IPS-20b (cell line): Measurements from ENCODE around the gene EPB41L4A.

ENCODE experiments used
- H3K27ac ChIP-seq: one replicate; pipeline ENCODE4 v1.5.1; 2013; ENCODE audit warnings: low read length
- H3K27me3 ChIP-seq: 2 replicates; pipeline ENCODE4 v1.6.1; 2013; ENCODE audit warnings: mild to moderate bottlenecking, low read length, inconsistent platforms; ENCODE audit not compliant: insufficient read depth
- H3K36me3 ChIP-seq: 2 replicates; pipeline ENCODE4 v1.6.1; 2013; ENCODE audit warnings: low read depth, mild to moderate bottlenecking, inconsistent platforms, low read length, moderate library complexity; ENCODE audit not compliant: insufficient read depth
- H3K4me1 ChIP-seq: 2 replicates; pipeline ENCODE4 v1.6.1; 2013; ENCODE audit warnings: mild to moderate bottlenecking, control low read depth, inconsistent platforms, low read length, moderate library complexity; ENCODE audit not compliant: insufficient read depth
- H3K4me3 ChIP-seq: 2 replicates; pipeline ENCODE4 v1.5.1; 2013; ENCODE audit warnings: mild to moderate bottlenecking, low read length, inconsistent platforms
- H3K9ac ChIP-seq: 2 replicates; pipeline ENCODE4 v1.6.1; 2013; ENCODE audit warnings: low read depth, mild to moderate bottlenecking, inconsistent platforms, low read length, moderate library complexity
- H3K9me3 ChIP-seq: 2 replicates; pipeline ENCODE4 v1.6.1; 2013; ENCODE audit warnings: mild to moderate bottlenecking, low read depth, low read length, inconsistent platforms; ENCODE audit not compliant: insufficient read depth

EPB41L4A gene

GRCh38 chr5:112201141-112201540, 217.9 kb downstream of the EPB41L4A start:
- H3K27ac ChIP-seq: no peak overlapping the region
- H3K27me3 ChIP-seq: no peaks in the 10 kb centered on the region
- H3K36me3 ChIP-seq: no peaks in the 10 kb centered on the region
- H3K9me3 ChIP-seq: no peaks in the 10 kb centered on the region
- no peak overlapping the region for H3K4me3 ChIP-seq
- H3K4me1 ChIP-seq: peaks cover 18% of the 10 kb centered on the region
- H3K9ac ChIP-seq: no peak overlapping the region

- peaks cover 12% of the 10 kb centered on the region for H3K4me1 ChIP-seq
- no peaks in the 10 kb centered on the region for H3K27me3 ChIP-seq
- H3K9me3 ChIP-seq: no peaks in the 10 kb centered on the region
- H3K4me3 ChIP-seq: no peak overlapping the region
- no peaks in the 10 kb centered on the region for H3K36me3 ChIP-seq
- H3K9ac ChIP-seq: no peak overlapping the region
- no peak overlapping the region for H3K27ac ChIP-seq
Observed at GRCh38 chr5:112200131-112200530, 218.9 kb downstream of the EPB41L4A start.

DNA sequence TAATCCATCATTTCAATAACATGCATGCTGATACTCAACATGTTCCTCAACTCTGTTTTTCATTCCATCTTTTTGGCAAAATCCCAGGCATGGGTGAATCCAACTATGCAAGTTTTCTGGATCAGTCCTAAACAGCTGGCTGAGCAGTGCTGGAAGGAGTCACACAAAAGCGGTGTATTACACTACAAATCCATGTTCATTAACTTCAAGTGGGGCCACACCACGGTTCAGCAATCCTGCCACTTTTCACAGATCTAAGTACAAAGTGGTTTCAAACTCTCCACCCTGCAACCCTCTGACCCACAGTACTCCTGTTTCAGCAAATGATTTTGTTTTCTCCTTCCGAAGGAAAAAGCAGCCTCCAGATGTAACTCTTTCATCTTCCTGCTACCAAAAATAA, 222.5 kb downstream of the EPB41L4A start:
- H3K4me3 ChIP-seq: no peak overlapping the region
- H3K9ac ChIP-seq: no peak overlapping the region
- H3K27me3 ChIP-seq: no peaks in the 10 kb centered on the region
- no peaks in the 10 kb centered on the region for H3K9me3 ChIP-seq
- H3K4me1 ChIP-seq: no peaks in the 10 kb centered on the region
- H3K27ac ChIP-seq: no peak overlapping the region
- no peaks in the 10 kb centered on the region for H3K36me3 ChIP-seq

GRCh38 chr5:112195924-112196323, 223.2 kb downstream of the EPB41L4A start:
- no peaks in the 10 kb centered on the region for H3K4me1 ChIP-seq
- H3K9ac ChIP-seq: no peak overlapping the region
- H3K36me3 ChIP-seq: no peaks in the 10 kb centered on the region
- H3K27ac ChIP-seq: no peak overlapping the region
- H3K4me3 ChIP-seq: no peak overlapping the region
- no peaks in the 10 kb centered on the region for H3K9me3 ChIP-seq
- no peaks in the 10 kb centered on the region for H3K27me3 ChIP-seq

DNA sequence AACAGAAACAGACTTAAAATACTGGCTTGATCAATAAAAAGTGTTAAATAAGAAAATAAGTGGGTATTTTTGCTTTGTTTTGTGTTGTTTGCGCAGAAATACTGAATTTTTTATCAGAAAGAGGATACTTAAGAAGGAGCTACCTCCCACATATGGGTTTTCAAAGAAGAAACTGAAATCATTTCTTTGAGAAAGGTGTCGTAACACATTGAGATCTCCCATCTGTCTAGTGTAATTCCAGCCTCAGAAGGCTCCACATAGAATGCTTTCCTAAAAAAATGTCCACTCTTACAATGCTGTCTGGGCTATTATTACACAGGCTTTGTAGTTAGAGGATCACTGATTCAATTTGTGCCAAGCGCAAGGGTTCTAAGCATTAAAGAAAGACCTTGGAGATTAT, 226.2 kb downstream of the EPB41L4A start:
- Histone ChIP-seq H3K4me1 (no peaks in the 10 kb centered on the region), H3K9ac (no peak overlapping the region), H3K4me3 (no peak overlapping the region), H3K36me3 (no peaks in the 10 kb centered on the region), H3K27me3 (no peaks in the 10 kb centered on the region), H3K9me3 (no peaks in the 10 kb centered on the region), H3K27ac (no peak overlapping the region)

DNA sequence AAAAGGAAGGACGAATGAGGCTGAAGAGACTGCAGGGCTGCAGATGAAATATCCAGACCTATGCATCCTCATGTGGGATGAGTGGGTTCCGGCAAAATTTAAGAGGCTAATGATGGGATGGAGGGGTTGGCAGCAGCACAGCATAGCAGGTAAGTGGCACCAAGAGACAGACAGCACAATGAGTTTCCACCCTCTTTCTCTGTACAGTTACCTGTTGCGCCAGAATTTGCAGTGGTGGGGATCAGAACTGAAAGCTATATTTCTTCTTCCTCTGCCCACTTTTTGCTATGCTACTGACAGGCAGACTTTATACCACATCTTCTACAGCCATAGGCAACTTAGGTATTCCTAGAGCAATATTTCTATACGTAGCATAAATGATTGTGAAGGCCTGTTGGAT, 227.0 kb downstream of the EPB41L4A start:
- Histone ChIP-seq H3K36me3 (no peaks in the 10 kb centered on the region), H3K9ac (no peak overlapping the region), H3K27ac (no peak overlapping the region), H3K9me3 (no peaks in the 10 kb centered on the region), H3K4me3 (no peak overlapping the region), H3K4me1 (no peaks in the 10 kb centered on the region), H3K27me3 (no peaks in the 10 kb centered on the region)

DNA sequence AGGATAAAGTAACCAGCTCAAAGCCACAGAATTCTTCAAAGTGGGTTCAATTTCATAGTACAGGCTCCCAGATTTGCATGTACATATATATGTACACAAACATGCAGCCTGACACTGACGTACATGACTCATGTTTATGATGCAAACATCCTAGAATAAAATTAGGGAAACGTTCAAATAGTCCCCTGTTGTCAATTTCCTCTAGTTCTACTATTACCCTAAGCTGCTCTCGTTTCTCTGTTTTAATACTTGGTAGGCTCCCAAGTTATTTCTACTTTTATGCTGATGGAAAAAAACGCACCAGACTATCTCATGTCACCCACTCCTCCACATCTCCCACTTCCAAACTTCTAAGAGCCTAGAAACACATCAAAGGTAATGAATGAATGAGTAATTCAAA, 229.7 kb downstream of the EPB41L4A start:
- Histone ChIP-seq H3K9ac (no peak overlapping the region), H3K27me3 (no peaks in the 10 kb centered on the region), H3K9me3 (no peaks in the 10 kb centered on the region), H3K4me1 (no peaks in the 10 kb centered on the region), H3K36me3 (no peaks in the 10 kb centered on the region), H3K4me3 (no peak overlapping the region), H3K27ac (no peak overlapping the region)

DNA sequence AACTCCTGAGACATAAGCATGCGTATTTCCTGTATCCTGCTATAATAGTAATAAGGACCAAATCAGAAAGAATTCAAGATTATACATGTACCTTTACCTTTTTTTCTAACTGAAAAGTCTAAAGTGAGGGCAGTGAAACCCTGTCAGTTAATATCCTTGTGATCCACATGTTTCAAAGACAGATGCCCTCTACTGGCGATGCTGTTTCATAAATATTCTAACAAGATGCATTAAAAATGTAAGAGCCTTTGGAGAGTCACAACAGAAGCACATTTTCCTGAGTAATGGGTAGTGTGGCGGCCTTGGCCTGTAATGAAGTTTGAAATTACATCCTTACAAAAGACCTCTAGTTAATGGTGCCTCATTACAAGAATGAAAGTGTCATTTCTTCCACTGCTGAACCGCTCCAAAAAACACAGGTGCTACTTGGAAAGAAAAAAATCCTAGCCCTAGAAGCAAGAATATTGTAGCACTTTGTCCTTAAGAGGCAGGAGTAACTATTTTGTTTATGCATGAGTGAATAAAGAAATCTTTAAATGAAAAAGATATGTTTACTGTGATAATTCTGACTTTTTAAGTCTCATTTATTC, 232.6 kb downstream of the EPB41L4A start:
- no peaks in the 10 kb centered on the region for H3K36me3 ChIP-seq
- H3K4me3 ChIP-seq: no peak overlapping the region
- no peaks in the 10 kb centered on the region for H3K9me3 ChIP-seq
- no peaks in the 10 kb centered on the region for H3K27me3 ChIP-seq
- H3K27ac ChIP-seq: no peak overlapping the region
- H3K9ac ChIP-seq: no peak overlapping the region
- H3K4me1 ChIP-seq: peaks cover 7% of the 10 kb centered on the region; the same call in 1 of the 2 replicates

GRCh38 chr5:112183874-112184273, 235.2 kb downstream of the EPB41L4A start:
- Histone ChIP-seq H3K27ac (no peak overlapping the region), H3K27me3 (no peaks in the 10 kb centered on the region), H3K9me3 (no peaks in the 10 kb centered on the region), H3K4me1 (peaks cover 9% of the 10 kb centered on the region; the same call in 1 of the 2 replicates), H3K9ac (no peak overlapping the region), H3K4me3 (no peak overlapping the region), H3K36me3 (no peaks in the 10 kb centered on the region)

GRCh38 chr5:112183103-112183711, 235.9 kb downstream of the EPB41L4A start:
- peaks cover 9% of the 10 kb centered on the region; the same call in 1 of the 2 replicates for H3K4me1 ChIP-seq
- no peak overlapping the region for H3K9ac ChIP-seq

GRCh38 chr5:112179290-112179689, 239.8 kb downstream of the EPB41L4A start:
- Histone ChIP-seq H3K27me3 (no peaks in the 10 kb centered on the region), H3K4me1 (peaks cover 9% of the 10 kb centered on the region; the same call in 1 of the 2 replicates), H3K4me3 (no peak overlapping the region), H3K9me3 (no peaks in the 10 kb centered on the region; the same call in 1 of the 2 replicates), H3K36me3 (no peaks in the 10 kb centered on the region), H3K9ac (no peak overlapping the region), H3K27ac (no peak overlapping the region)

More at GRCh38 chr5:112183103-112183711, 235.9 kb downstream of the EPB41L4A start:
- no peaks in the 10 kb centered on the region for H3K9me3 ChIP-seq
- no peak overlapping the region for H3K4me3 ChIP-seq
- H3K36me3 ChIP-seq: no peaks in the 10 kb centered on the region
- no peaks in the 10 kb centered on the region for H3K27me3 ChIP-seq
- H3K27ac ChIP-seq: peak overlapping the region; percentile 29

DNA sequence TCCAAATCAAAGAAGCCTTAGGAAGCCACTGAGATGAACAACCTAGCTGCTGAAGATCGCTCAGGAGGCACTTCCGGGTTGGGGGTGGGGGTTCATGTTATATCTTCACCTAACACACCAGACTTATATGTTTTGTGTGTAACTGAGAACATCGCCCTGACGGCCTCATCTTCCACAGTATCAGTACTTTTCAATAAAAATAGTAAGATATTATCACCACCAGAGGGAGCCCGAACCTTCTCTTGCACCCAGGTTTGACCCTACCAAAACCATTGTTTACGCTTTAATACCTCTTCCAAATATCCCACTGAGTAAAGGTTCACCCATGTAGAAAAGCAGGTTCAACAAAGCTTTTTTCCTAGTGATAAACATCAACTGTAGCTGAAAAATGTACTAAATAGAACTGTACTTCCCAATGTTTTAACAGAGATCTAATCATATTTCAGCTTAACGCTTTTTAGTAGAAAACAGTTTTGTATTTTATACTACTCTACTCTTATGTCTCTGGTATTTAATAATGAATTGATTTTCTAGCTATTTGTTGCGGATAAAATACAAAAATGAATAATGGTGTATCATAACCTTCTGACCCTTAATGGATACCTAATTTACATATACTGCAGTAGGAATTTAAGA, 244.0 kb downstream of the EPB41L4A start:
- Histone ChIP-seq H3K4me1 (0 out of 2 replicates have a peak, but pooled peaks cover 2% of the 10 kb centered on the region), H3K4me3 (no peak overlapping the region), H3K9me3 (no peaks in the 10 kb centered on the region; the same call in 1 of the 2 replicates), H3K27ac (no peak overlapping the region), H3K27me3 (no peaks in the 10 kb centered on the region), H3K36me3 (no peaks in the 10 kb centered on the region), H3K9ac (peak overlapping the region; percentile 58; the same call in 1 of the 2 replicates)
